Measurements from ENCODE around the gene VSTM2A.

DNA sequence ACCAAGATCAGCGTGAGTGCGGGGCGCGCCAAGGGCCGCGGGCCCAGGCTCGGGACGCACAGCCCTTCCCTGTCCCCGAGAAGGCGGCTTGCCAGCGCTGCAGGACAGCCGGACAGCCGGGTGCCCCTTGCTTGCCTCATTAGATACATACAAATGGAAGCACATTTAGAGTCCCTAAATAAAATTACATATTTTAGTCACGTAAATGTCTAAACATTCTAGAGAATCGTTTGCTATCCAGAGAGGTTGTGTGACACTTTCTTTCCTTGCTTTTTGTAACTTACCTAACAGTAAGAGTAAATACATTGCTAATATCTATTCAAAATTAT, 4.8 kb downstream of the VSTM2A start:
- TF ChIP-seq, protein P1, sequence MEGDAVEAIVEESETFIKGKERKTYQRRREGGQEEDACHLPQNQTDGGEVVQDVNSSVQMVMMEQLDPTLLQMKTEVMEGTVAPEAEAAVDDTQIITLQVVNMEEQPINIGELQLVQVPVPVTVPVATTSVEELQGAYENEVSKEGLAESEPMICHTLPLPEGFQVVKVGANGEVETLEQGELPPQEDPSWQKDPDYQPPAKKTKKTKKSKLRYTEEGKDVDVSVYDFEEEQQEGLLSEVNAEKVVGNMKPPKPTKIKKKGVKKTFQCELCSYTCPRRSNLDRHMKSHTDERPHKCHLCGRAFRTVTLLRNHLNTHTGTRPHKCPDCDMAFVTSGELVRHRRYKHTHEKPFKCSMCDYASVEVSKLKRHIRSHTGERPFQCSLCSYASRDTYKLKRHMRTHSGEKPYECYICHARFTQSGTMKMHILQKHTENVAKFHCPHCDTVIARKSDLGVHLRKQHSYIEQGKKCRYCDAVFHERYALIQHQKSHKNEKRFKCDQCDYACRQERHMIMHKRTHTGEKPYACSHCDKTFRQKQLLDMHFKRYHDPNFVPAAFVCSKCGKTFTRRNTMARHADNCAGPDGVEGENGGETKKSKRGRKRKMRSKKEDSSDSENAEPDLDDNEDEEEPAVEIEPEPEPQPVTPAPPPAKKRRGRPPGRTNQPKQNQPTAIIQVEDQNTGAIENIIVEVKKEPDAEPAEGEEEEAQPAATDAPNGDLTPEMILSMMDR (IDR thresholded peaks at IDR 0.05; ENCODE audit: poor library complexity, severe bottlenecking), result peak; percentile 24
- no peak for TF ChIP-seq EZH2 (IDR thresholded peaks at IDR 0.05; ENCODE audit: borderline replicate concordance, insufficient read depth, low read length, poor library complexity, severe bottlenecking)
- TF ChIP-seq SMC3 (conservative IDR thresholded peaks at IDR 0.05; ENCODE audit: poor library complexity), result no peak
- no peak for TF ChIP-seq RAD21 (conservative IDR thresholded peaks at IDR 0.05)
- no peak for TF ChIP-seq MXI1 (conservative IDR thresholded peaks at IDR 0.05; ENCODE audit: poor library complexity, severe bottlenecking)
